Dendritic cell treated with granulocyte-macrophage colony-stimulating factor and Interleukin-4, amounts not matched to agents 40 ng/mL and 50 ng/mL, for 4 days (primary cell): Measurements from ENCODE around the gene KCNJ1.
A peak's percentile ranks its signal among the peaks of the same experiment; 100 is the strongest.

Source experiments
- H3K27ac Mint-ChIP-seq: one replicate; pipeline ENCODE4 v1.8.0; 2022; ENCODE audit warnings: mild to moderate bottlenecking, mixed read lengths
- H3K27me3 Mint-ChIP-seq: one replicate; pipeline ENCODE4 v1.8.0; 2022; ENCODE audit warnings: mild to moderate bottlenecking, mixed read lengths
- H3K36me3 Mint-ChIP-seq: one replicate; pipeline ENCODE4 v1.8.0; 2022; ENCODE audit warnings: low read depth, mixed read lengths
- H3K4me1 Mint-ChIP-seq: one replicate; pipeline ENCODE4 v1.8.0; 2022; ENCODE audit warnings: low read depth, mixed read lengths
- H3K4me3 Mint-ChIP-seq: one replicate; pipeline ENCODE4 v1.8.0; 2022; ENCODE audit warnings: mild to moderate bottlenecking, moderate library complexity, mixed read lengths
- H3K9me3 Mint-ChIP-seq: one replicate; pipeline ENCODE4 v1.8.0; 2022; ENCODE audit warnings: mixed read lengths
- intact Hi-C: fragments of 100-400 bp; cut with micrococcal nuclease; formaldehyde crosslinking; loops from one replicate; pipeline ENCODE4 v1.15.0; 2022

KCNJ1 gene

GRCh38 chr11:128824191-128825049 is 42.7 kb downstream of the KCNJ1 start:
- intact Hi-C loops = no loop called here
- Mint-ChIP-seq H3K36me3 (peaks cover 57% of the 10 kb centered on the region), H3K27ac (no peak overlapping the region), H3K9me3 (no peaks in the 10 kb centered on the region), H3K27me3 (peaks cover 12% of the 10 kb centered on the region), H3K4me3 (no peak overlapping the region), H3K4me1 (peaks cover 28% of the 10 kb centered on the region)

- Mint-ChIP-seq H3K36me3 (peaks cover 64% of the 10 kb centered on the region), H3K4me1 (peaks cover 28% of the 10 kb centered on the region), H3K27me3 (peaks cover 12% of the 10 kb centered on the region), H3K27ac (no peak overlapping the region), H3K9me3 (no peaks in the 10 kb centered on the region), H3K4me3 (no peak overlapping the region)
- intact Hi-C loops = no loop called here
Measured at GRCh38 chr11:128823753-128824152, 43.3 kb downstream of the KCNJ1 start.

GRCh38 chr11:128822130-128822529 is 45.0 kb downstream of the KCNJ1 start:
- H3K27me3 Mint-ChIP-seq = peaks cover 12% of the 10 kb centered on the region
- H3K36me3 Mint-ChIP-seq = peaks cover 74% of the 10 kb centered on the region
- no peaks in the 10 kb centered on the region for H3K9me3 Mint-ChIP-seq
- no peak overlapping the region for H3K27ac Mint-ChIP-seq
- intact Hi-C loops = no loop called here
- no peak overlapping the region for H3K4me3 Mint-ChIP-seq
- H3K4me1 Mint-ChIP-seq = peaks cover 19% of the 10 kb centered on the region

GRCh38 chr11:128821556-128821955 is 45.5 kb downstream of the KCNJ1 start:
- intact Hi-C loops = no loop called here
- H3K27me3 Mint-ChIP-seq = peaks cover 12% of the 10 kb centered on the region
- peaks cover 80% of the 10 kb centered on the region for H3K36me3 Mint-ChIP-seq
- H3K9me3 Mint-ChIP-seq = no peaks in the 10 kb centered on the region
- no peak overlapping the region for H3K4me3 Mint-ChIP-seq
- no peak overlapping the region for H3K27ac Mint-ChIP-seq
- peaks cover 14% of the 10 kb centered on the region for H3K4me1 Mint-ChIP-seq

GRCh38 chr11:128819198-128819597 is 47.9 kb downstream of the KCNJ1 start:
- H3K36me3 Mint-ChIP-seq = peaks cover 84% of the 10 kb centered on the region

GRCh38 chr11:128814856-128815705 is 52.0 kb downstream of the KCNJ1 start:
- Mint-ChIP-seq H3K27ac (no peak overlapping the region), H3K4me3 (no peak overlapping the region), H3K4me1 (no peaks in the 10 kb centered on the region), H3K27me3 (no peaks in the 10 kb centered on the region), H3K9me3 (no peaks in the 10 kb centered on the region), H3K36me3 (peaks cover 83% of the 10 kb centered on the region)
- intact Hi-C loops = no loop called here

More at GRCh38 chr11:128819198-128819597, 47.9 kb downstream of the KCNJ1 start:
- H3K27ac Mint-ChIP-seq = no peak overlapping the region
- H3K27me3 Mint-ChIP-seq = peaks cover 12% of the 10 kb centered on the region
- no peaks in the 10 kb centered on the region for H3K4me1 Mint-ChIP-seq
- intact Hi-C loops = no loop called here
- H3K9me3 Mint-ChIP-seq = no peaks in the 10 kb centered on the region
- no peak overlapping the region for H3K4me3 Mint-ChIP-seq

GRCh38 chr11:128813729-128814128 is 53.4 kb downstream of the KCNJ1 start:
- Mint-ChIP-seq H3K4me3 (no peak overlapping the region), H3K27ac (no peak overlapping the region), H3K4me1 (no peaks in the 10 kb centered on the region), H3K36me3 (peaks cover 83% of the 10 kb centered on the region), H3K27me3 (no peaks in the 10 kb centered on the region), H3K9me3 (no peaks in the 10 kb centered on the region)
- intact Hi-C loops = no loop called here

GRCh38 chr11:128810784-128811514 is 56.1 kb downstream of the KCNJ1 start:
- H3K9me3 Mint-ChIP-seq = no peaks in the 10 kb centered on the region
- no peak overlapping the region for H3K27ac Mint-ChIP-seq
- H3K4me3 Mint-ChIP-seq = no peak overlapping the region
- H3K4me1 Mint-ChIP-seq = peaks cover 5% of the 10 kb centered on the region
- intact Hi-C loops = no loop called here
- H3K36me3 Mint-ChIP-seq = peaks cover 89% of the 10 kb centered on the region
- H3K27me3 Mint-ChIP-seq = no peaks in the 10 kb centered on the region

GRCh38 chr11:128809128-128809527 is 58.0 kb downstream of the KCNJ1 start:
- intact Hi-C loops = no loop called here
- H3K4me3 Mint-ChIP-seq = no peak overlapping the region
- no peaks in the 10 kb centered on the region for H3K9me3 Mint-ChIP-seq
- peaks cover 93% of the 10 kb centered on the region for H3K36me3 Mint-ChIP-seq
- H3K27me3 Mint-ChIP-seq = no peaks in the 10 kb centered on the region
- H3K27ac Mint-ChIP-seq = no peak overlapping the region
- H3K4me1 Mint-ChIP-seq = peaks cover 11% of the 10 kb centered on the region

GRCh38 chr11:128807909-128808308 is 59.2 kb downstream of the KCNJ1 start:
- Mint-ChIP-seq H3K27me3 (no peaks in the 10 kb centered on the region), H3K4me1 (peaks cover 24% of the 10 kb centered on the region), H3K9me3 (no peaks in the 10 kb centered on the region), H3K27ac (no peak overlapping the region), H3K4me3 (no peak overlapping the region), H3K36me3 (peaks cover 94% of the 10 kb centered on the region)
- intact Hi-C loops = no loop called here

- intact Hi-C loops = no loop called here
- H3K4me3 Mint-ChIP-seq = no peak overlapping the region
- no peaks in the 10 kb centered on the region for H3K9me3 Mint-ChIP-seq
- no peaks in the 10 kb centered on the region for H3K27me3 Mint-ChIP-seq
- H3K4me1 Mint-ChIP-seq = peaks cover 36% of the 10 kb centered on the region
- no peak overlapping the region for H3K27ac Mint-ChIP-seq
- H3K36me3 Mint-ChIP-seq = peaks cover 98% of the 10 kb centered on the region
Measured at GRCh38 chr11:128806506-128807261, 60.4 kb downstream of the KCNJ1 start.

GRCh38 chr11:128804481-128804880 is 62.6 kb downstream of the KCNJ1 start:
- Mint-ChIP-seq H3K27me3 (no peaks in the 10 kb centered on the region), H3K4me3 (no peak overlapping the region), H3K36me3 (peaks cover 99% of the 10 kb centered on the region), H3K4me1 (peaks cover 52% of the 10 kb centered on the region), H3K27ac (peak overlapping the region; percentile 38), H3K9me3 (no peaks in the 10 kb centered on the region)
- intact Hi-C loops = no loop called here
